Activated gamma-delta T cell (primary cell): ENCODE data around the gene YDJC.
"Not testable (repeated sequence)": the region's sequence is repeated elsewhere in the genome, so short reads cannot be mapped to it uniquely, and the experiment has no call there.

Experiments used
- DNase-seq: peaks from one replicate; lab custom pipeline; 2025; lab: John Stamatoyannopoulos, UW

The YDJC gene

DNA sequence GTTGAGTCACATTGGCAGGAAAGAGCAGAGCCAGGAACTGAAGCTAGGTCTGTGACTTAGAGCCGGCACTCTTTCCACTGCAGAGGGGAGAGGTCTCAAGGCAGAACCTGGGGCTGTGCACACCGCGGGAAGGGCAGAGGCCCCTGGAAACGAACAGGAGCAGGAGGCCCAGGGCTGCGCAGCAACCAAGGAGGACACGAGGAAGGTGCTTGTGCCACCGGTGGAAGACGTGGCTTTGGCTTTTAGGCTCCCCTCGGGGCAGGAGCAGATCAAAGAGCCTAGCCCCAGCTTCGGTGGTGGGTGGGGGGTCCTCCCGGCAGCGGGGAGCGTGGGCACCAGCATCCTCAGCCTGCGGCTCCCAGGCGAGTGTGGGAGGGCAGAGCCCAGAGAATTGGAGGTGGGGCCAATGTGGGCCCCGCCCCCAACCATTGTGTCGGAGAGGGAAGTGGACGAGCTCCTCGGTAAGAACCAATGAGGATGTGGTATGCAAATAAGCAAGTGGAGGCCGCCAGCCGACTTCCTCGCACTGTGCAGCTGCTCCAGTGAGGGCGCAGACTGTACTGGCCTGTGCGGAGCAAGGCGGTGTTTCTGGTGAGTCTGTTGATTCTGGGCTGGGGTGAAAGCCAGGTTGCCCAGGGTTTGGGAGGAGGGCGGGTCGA, 2.5 kb upstream of the YDJC start, which contains the start of gene CCDC116:
Gene CCDC116 (plus strand): TSS at position 524 of the 659 bp plus-strand sequence. CDS start 422 bp downstream, outside the sequence.
- DNase-seq = no peak

DNA sequence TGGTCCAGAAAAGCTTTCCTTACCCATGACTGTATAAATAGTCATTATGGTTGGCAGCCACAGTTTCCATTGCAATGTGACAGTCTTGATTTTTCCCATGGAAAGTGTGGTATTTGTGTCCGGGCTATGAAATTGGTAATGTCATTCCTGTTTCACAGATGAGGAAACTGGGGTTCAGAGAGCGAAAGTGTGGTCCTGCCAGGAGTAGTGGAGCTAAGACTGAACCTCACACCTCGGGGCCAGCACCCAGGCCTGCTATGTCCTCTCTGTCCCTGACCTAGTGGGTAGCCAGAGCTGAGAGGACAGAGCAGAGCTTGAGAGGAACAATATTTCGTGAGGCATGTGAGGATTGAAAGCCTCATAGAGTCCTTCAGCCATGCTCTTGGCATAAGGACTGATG, 1.2 kb upstream of the YDJC start:
- no peak for DNase-seq

DNA sequence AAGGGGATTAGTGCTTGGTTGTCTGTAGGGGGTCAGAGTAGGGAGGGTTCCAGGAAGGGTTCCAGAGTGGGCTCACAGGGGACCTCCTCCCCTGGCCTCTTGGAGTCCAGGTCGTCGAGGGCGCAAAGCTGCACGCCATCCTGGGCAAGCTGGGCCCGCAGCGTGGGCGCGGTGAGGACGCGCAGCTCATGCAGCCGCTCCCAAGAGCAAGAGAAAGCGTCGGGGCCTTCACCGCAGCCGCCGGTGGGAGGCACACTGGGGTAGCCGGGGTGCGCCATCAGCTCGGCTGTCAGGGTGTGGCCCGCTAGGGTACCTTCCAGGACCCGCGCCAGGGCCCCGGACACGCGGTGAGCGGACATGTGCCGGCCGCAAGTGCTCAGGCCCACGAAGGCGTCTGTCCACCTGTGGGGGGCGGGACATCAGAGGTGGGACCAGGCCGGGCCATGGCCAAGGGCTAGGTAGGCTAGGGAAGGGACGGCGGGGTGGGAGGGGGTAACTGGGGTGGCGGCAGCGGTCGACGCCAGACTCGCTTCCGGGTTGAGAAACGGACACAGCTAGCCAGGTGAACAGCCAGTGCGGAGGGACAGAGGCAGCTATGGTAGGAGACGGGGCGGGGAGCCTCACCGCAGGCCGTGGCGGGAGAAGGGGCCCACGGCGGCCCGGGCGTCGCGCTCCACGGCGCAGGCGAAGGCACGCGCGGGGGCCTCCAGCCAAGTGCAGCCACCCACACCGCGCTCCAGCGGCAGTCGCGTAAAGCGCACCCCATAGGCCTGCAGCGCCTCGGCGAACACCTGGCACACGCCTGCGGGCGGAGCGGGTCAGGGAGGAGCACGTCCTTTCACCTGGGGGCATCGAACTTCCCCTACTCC, 1.2 kb downstream of the YDJC start:
- DNase-seq = peak; percentile 51

DNA sequence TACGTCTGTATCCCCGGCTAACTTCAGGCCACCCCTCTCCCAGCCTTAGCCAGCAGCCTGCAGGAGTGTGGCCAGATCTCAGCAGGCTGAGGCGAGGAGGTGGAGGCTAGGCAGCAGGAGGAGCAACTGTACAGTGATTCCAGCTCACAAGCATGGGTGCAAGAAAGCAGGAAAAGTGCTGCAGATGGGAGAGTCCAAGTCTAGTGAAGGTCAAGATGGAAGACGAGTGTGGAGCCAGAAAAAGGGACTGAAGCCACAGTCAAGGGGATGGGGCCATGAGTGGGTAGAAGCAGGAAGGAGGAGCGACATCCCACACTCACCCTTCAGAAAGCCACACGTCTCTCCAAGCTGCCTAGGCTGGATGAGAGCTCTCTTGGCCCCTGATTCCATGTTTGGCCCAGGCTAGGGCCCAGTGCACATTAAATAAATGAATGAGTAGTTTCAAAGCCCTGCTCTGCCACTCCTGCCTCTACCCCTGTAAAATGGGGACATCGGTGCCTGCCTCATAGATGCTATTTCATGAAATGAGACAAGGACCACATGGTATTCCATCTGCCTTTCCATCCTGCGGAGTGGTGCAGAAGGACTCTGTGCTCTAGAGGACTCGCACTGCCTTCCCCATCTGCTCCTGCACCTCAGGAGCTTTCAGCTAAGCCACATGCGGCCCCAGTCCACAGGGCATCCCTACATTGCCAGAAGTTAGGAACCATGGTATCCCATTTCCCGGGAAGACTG, 2.9 kb downstream of the YDJC start:
- no peak for DNase-seq

DNA sequence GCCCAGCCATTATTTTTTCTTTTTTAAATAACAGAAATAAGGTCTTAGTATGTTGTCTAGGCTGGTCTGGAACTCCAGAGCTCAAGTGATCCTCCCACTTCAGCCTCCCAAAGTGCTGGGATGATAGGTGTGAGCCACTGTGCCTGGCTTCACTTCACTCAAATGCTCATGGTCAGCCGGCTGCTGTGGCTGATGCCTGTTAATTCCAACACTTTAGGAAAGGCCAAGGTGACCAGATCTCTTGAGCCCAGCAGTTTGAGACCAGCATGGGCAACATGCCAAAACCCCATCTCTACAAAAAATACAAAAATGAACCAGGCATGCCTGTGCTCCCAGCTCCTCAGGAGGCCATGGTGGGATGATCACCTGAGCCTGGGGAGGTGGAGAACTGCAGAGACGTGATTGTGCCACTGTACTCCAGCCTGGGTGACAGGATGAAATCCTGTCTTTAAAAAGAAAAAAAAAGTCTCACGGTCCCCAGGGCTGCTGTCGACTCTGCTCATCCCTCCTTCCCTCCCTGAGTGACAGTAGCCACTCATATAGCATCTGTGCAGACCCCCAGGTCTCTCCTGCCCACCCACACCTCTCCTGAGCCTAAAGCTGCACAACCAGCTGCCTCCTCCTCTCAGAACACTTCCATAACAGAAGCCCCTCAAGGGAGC, 3.6 kb downstream of the YDJC start:
- DNase-seq = no peak

DNA sequence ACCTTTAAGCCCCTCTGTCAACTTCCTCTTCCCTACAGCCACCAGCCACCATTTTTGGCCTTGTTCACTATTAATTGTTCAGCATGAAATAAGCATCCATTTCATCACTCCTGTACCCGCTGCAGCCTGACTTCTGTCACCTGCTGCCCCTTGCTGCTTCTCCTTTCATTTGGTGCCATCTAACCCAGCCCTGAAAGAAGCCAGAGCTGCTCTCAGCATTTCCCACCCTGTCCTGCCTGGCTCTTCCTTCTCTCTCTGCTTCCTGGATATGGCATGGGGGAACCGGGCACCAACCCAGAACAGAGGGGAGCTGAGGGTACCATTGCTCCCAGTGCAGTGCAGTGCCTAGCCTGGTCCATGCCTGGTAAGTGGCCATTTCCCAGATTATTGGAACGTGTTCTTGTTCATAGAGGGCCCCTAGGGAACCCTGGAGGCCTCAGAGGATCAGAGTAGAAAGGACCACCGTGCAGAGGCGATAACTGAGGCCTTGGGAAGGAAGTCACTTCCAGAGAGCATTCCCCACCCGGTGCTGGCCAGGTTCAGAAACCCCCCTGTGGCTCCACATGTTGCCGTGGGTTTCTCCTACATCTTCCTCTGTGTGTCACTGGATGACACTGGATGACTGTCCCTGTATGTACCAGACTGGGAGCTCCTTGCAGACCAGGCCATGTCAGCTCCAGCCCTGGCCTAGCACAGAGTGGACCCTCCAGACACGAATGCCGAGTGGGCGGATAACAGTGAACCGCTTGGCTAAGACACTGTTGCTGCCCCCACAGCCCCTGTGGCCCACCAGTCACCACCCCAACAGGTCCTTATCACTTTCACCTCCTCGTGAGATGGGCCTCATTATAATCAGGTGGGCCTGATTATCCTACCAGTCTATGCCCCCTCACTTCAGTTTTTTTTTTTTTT, 4.7 kb downstream of the YDJC start:
- no peak for DNase-seq

DNA sequence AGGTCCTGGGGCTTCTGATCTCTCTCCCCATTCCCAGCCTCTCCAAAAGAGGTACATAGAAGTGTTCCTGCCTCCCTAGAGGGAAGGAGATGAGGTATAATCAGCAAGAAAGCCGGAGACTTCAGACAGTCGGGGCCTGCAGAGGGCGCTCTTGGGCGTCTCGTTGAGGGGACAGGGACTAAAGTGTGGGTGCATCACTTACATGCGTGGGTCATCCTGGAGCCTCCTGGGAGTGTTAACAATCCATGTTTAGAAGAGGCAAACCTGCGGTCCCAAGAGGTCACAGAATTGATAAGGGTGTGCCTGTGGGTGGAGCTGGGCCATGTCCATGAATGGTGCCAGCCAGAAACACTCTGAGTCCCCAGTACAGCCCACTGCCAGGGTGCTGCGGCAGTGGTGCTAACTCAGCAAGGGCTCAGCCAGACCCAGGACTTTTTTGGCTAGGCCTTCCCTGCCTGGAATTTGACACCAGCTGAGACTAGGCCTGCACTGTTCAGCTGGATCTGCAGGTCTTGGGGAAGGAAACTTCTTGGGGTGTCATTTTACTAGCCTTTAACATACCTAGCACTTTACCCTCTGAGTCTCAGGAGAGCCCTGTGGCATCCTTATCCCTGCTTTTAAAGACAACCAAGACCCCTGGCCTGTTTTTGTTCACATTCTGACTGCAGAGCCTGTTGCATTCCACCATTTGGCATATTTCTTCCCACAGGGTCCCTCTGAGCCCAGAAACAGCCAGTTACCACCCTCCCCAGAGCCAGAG, 5.5 kb downstream of the YDJC start:
- DNase-seq = no peak

DNA sequence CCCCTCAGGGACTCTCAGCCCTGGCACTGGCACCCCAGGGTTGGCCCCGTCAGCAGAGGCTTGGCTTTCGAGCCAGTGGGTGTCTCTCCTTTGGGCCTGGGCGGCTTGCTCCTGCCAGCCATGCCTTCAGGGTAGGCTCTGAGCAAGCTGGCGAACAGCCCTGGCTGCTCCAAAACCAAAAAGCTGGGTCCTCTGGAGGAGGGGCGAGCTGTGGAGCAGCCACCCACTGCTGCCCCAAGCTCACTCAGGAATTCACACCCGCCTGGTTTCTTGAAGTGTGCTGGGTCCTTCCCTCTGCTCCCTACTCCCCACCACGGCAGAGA, 6.2 kb downstream of the YDJC start:
- no peak for DNase-seq

DNA sequence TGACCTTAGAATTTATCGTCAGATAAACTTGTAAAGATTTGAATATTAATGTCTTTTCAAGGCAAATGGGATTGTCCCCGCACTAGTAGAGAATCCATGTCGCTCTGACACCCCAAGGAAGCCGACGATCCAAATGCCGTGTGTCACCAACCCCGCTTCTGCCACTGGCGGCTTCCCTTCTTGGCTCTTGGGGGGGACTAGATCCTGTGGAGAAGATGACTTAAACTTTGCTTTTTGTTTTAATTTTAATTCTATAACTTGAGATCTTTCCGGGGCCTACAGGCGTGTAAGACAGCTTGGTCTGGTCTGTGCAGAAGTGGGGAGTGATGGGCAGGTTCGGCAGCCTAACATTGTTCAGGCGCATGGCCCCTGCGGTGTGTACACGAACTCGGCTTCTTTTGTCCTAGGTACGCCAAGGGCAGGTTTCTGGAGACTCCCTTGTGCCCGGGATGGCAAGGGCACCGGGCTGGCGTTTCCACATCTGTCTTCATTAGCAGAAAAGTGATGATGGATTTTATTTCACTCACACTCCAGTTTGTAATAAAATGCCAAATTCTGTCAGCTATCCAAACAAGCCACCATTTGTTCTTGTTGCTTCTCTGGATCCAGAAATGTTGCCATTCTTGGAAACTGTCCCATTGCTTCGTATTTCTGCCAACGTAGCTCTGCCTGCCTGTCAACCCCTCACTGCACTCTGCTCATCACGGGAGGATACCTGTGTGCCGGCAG, 6.7 kb downstream of the YDJC start:
- DNase-seq = no peak

DNA sequence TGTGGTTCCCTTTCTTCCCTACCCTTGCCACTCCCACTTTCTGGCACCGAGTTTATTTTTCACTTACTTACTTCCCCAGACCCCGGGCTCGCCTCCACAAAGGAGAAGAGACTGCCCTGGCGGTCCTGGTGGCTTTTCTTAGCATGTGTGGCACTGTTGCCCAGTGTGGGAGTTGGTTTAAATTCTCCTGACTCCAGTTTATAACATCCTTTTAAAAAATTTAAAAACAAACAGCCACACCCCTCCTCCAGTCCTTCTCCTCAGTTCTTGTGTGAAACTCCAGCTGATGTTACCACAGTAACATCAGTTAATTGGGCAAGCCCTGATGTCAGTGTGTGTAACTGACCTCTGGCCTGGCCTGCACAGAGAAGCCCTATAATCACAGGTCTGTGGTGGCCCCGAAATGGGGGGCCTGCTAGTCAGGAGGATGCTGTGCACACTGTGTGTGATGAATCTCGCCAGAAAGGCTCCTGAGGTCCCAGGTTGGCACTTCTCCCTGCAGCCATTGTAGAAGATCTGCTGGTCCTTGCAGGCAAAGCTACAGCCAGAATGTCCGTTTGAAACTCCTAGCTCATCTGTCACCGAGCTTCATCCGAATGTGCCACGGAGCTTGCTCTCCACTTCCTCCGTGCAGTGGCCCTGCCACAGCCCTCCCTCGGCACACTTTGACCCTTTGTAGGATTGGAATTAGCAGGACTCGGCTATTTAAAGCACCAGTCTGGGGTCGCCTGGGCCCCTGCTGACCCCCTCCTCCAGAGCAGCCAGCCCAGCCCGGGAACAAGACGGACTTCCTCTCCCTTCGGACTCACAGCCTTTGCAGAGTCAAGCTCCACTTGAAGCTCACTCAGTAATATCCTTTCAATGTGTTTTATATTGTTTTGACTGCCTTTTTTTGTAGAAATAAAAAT, 7.6 kb downstream of the YDJC start:
- DNase-seq = no peak

DNA sequence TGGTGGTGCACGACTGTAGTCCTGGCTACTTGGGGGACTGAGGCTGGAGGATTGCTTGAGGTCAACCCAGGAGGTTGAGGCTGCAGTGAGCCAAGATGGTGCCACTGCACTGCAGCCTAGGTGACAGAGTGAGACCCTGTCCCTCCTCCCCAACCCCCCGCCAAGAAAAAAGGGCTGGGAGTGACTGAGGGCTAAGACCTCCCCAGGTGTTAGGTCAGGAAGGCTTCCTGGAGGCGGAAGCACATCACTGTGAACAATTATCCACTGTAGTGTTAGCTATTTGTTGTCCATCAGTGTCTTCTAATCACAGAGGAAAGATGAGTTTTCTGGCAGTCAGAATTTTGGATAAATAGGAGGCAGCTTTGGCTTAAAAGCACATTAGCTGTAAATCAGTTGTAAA, 8.8 kb downstream of the YDJC start:
- DNase-seq = no peak

DNA sequence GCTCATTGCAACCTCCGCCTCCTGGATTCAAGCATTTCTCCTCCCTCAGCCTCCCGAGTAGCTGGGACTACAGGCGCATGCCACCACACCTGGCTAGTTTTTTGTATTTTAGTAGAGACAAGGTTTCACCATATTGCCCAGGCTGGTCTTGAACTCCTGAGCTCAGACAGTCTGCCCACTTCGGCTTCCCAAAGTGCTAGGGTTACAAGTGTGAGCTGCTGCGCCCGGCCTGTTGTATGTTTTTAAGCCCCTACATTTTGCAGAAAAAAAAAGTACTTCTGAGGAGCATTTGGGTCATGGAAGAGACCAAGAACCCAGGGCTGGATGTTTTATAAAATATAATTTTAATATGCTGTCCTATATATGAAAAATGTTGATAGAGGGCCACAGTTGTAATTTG, 12.5 kb downstream of the YDJC start:
- not testable (repeated sequence) for DNase-seq

DNA sequence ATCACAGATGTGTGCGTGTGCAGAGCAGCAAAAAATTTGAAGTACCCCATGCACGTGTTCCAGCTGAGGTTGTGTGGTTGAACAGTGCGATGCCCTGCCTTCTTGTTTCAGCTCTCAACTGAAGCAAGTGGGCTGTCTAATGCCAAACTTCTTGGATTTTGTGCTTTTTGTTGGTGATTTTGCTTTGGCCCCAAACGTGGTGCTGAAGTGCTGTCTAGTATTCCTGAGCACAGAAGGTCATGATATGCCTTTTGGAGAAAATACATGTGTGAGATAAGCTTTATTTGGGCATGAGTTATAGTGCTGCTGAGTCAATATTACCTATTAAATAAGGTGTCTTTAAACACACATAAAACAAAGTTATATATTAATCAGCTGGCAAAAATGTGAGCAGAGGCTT, 14.1 kb downstream of the YDJC start:
- DNase-seq = no peak

DNA sequence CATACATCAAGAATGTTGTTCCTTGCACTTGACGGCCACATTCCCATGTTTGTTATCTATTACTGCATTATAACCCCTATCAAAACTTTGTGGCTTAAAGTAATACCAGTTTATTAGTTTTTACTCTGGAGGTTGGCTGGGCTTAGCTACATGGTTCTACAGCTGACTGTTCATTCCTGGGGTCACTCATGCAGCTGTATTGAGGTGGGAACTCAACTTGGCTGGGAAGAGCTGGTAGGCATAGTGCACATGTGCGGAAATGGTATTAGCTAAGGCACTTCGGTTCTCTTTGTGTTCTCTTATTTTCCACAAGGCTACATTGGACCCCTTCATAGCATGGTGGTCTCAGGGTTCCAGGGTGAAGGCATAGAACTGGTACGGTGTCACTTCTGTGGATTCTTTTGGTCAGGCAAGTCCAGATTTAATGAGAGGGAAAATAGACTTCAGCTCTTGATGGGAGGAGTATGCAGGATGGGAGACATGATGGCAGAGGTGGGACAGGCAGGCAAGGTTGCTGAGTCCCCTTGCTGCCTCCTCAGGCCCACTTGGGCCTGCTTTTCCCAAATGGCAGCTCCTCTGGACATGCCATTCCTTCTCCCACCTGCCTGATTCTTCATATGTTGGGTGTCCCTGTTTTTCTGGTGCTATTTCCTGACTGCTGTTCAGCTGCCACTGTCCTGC, 16.1 kb downstream of the YDJC start:
- no peak for DNase-seq

DNA sequence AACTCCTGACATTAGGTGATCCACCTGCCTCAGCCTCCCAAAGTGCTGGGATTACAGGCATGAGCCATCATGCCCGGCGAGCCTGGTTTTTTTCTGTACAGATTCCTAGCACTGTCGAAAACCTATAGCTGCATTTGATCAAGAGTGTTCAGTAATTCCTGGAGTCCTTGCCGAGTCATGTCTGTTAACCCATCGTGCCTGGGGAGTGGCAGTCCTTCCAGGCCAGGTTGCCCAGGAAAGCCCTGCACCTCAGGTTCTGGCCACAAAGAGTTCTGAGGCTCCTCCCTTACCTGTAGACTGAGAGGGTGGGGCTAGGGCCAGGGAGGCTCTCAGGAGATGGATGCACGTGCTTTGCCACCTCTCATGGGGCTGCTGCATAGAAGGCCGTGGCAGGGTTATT, 17.0 kb downstream of the YDJC start:
- DNase-seq = no peak

DNA sequence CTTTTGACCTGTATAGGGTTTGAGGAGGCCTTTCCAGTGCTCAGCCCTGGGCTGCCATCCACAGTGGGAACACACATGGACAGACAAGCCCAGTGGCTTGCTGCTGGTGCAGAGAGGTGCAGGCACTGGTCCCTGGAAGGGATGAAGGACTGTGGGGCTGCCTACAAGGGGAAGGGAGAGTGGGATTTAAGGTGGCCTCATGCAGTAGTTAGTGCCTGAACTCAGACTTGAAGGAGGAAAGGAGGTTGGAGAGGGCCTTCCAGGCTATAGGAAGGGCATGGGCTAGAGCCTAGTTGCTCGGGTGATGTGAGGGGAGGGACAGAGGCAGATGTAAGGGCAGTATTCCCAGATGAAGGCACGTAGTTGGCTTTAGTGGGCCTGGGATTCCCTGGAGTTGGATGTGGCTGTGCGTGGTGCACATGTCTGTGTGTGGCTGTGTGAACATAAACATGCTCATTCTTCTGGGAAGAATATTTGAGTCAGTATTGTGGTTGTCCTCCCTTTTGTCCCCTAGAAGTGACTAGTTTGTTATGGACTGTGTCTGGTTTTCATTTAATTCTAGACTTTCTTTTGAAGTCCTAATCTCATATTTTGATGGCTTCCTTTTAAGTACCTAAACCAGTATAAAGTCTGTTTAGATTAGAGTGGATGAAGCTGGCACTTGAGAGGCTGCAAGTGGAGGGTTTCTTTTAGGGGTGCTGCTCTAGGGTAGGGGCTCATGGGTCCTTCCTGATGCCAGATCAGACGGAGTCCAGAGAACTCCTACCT, 18.4 kb downstream of the YDJC start:
- DNase-seq = no peak

DNA sequence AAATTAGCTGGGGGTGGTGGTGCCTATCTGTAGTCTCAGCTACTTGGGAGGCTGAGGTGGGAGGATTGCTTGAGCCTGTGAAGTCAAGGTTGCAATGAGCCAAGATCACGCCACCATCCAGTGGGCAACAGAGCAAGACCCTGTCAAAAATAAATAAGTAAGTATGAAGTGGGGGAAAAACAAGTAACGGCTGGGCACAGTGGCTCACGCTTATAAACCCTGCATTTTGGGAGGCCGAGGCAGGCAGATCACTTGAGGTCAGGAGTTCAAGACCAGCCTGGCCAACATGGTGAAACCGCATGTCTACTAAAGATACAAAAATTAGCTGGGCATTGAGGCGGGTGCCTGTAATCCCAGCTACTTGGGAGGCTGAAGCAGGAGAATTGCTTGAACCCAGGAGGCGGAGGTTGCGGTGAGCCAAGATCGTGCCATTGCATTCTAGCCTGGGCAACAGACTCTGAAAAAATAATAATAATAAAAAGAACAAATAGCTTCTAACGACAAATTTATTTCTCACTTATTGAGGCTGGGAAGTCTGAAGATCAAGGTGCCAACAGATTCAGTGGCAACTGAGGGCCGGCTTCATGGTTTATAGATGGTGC, 20.2 kb downstream of the YDJC start:
- not testable (repeated sequence) for DNase-seq
